Left cardiac atrium (tissue), 4 donors: ENCODE results near the gene GNAS. TPM values are rescaled to one million over a fixed set of nuclear protein-coding genes. Genes with fewer than 3 reads are reported as not detected.

Experiments used
- ATAC-seq, 2 donors: fragments of 200-7000 bp; cut with Tn5 transposase; one replicate each; pipeline ENCODE4 v1.9.1; 2020; ENCODE audit warnings: mild to moderate bottlenecking in 2 of 2, moderate library complexity in 2 of 2
- DNase-seq: peaks from one replicate; pipeline ENCODE4 v3.0.0-alpha.2; 2020
- intact Hi-C, 2 donors: fragments of 100-400 bp; cut with DNase I; formaldehyde crosslinking; loops; one replicate each; pipeline versions ENCODE4 v1.14.1 to v1.15.1; 2022 to 2023
- total RNA-seq, 2 donors: library from RNA; stranded (reverse); fragmentation: NEBNext Ultra II Directional; extraction: Animal tissue kit (Norgen Biotek cat#: 25700); gene quantifications; one replicate each; pipeline ENCODE4 v1.2.1, GENCODE V29; 2021
- donor health status: DM: no; HTN: yes; CAD: no.
- donor health status: DM: no; HTN: yes; CAD: no; lungs with severe emphysema.
- donor health status: DM: yes; HTN: yes; CAD: no.
- donor health status: Dilated cardiomyopathy.

The GNAS gene
- total RNA-seq, 2 donors from 2014 or later: 1,020 to 1,609 TPM

DNA sequence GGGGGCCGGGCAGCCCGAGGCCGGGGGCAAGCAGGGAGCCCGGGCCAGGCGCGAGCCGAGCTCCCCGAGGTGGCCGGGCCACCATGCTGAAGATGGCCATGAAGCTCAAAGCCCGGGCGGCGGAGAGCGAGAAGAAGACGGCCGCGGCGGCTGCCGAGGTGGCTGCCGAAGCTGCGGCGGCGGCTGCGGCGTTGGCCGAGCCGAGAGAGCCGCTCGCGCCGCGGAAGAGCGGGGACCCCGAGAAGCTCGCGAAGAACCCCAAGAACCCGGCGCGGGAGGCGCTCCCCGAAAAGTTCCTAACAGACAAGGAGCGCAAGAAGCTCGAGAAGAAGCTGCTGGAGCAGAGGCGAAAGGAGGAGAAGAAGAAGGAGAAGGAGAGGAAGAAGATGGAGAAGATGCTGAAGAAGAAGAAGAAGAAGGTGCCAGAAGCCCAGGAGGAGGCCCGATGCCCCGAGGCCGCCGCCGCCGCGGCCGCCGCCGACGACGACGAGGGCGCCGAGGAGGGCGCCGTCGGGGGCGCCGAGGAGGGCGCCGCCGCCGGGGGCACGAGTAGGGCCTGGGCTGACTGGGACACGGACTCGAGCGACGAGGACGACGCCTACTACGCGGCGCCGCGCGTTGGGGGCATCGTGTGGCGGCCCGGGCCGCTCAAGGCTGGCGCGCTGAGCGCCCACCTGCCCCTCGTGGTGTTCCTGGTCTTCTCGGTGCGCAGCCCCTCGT, 37.4 kb downstream of the GNAS start:
- ATAC-seq (peak in 1 of 2 donors; percentile 1), DNase-seq (no peak)
- intact Hi-C loops: loop anchor here (5.0 to 10.0 kb wide), 3 partner anchors 95 to 155 kb away; partner anchors contain the start of genes ATP5F1E (in 1 of the 2), NELFCD (in 1 of the 2) and PRELID3B (in 1 of the 2)

DNA sequence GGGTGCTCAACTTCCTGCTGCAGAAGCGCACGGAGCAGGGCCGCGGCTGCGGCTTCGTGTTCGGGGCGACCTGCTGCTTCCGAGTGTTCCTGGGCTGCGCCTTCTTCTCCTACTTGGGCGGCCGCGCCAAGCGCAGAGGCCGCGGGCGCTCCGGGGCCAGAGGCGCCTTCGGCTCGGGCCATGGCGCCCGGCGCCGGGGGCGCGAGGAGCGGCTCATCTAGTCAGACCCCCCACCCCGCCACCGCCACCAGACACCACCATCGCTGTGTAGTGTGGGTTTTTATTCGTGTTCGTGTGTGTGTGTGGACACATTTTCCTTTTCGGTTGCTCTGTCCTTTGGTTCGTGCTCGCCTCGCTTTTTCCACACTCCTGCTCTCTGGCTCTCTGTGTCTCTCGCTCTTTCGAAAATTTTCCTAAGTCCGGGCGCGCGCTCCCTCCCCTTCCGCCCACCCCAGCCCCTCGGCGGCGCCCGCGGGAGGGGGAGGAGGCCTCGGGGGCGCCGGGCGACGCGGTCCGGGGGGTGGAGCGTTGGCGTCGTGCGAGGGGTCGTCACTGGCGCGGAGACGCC, 38.1 kb downstream of the GNAS start:
- intact Hi-C loops: loop anchor here (5.0 to 10.0 kb wide), 2 partner anchors 94 to 142 kb away; partner anchors contain the start of genes ATP5F1E (in 1 of the 2) and NELFCD (in 1 of the 2)
- DNase-seq: peak; percentile 86
- peak; percentile 66 to 78 for ATAC-seq

GRCh38 chr20:58891086-58891717, 38.7 kb downstream of the GNAS start:
- peak; percentile 63 to 72 for ATAC-seq

DNA sequence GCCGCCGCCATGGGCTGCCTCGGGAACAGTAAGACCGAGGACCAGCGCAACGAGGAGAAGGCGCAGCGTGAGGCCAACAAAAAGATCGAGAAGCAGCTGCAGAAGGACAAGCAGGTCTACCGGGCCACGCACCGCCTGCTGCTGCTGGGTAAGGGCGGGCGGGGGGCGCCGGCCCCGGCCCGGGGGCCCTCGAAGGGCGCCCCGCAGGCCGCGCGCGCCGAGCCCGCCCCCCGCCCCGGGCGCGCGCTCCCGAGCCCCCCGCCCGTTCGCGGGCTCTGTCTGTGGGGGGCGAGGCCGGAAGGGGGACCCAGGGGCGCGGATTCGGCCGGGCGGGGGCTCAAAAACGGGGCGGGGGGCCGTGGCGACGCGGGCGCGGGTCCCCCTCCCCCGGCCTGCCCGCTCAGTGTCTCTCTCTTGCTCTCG, 39.2 kb downstream of the GNAS start:
- ATAC-seq: peak; percentile 1
- peak; percentile 63 for DNase-seq
- intact Hi-C loops: loop anchor here (5.0 to 10.0 kb wide), 2 partner anchors 93 to 141 kb away; partner anchors contain the start of genes ATP5F1E (in 1 of the 2) and NELFCD (in 1 of the 2)

More at GRCh38 chr20:58891086-58891717, 38.7 kb downstream of the GNAS start:
- intact Hi-C loops: loop anchor here (5.0 to 10.0 kb wide), 2 partner anchors 94 to 141 kb away; partner anchors contain the start of genes ATP5F1E (in 1 of the 2) and NELFCD (in 1 of the 2)
- peak; percentile 82 for DNase-seq

- intact Hi-C loops: loop anchor here (5.0 to 10.0 kb wide), 2 partner anchors 92 to 140 kb away; partner anchors contain the start of genes ATP5F1E (in 1 of the 2) and NELFCD (in 1 of the 2)
- DNase-seq (peak; percentile 81), ATAC-seq (peak; percentile 13 to 39)
These were observed 39.8 kb downstream of the GNAS start for GRCh38 chr20:58892141-58892931.

DNA sequence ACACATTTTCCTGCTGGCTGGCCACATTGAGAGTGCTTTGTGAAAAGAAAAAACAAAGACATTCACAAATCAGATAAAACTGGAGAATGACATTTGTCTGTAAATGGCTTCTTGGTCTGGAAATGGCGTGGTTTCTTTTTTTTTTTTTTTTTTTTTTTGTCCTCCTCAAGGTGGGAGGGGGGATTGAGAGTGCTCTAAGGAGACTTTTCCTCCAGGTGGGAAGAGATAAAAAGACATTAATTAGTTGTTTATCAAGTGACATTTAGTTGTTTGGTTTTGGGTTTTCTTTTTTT, 40.4 kb downstream of the GNAS start:
- no peak for DNase-seq
- ATAC-seq: no peak
- intact Hi-C loops: loop anchor here (5.0 to 10.0 kb wide), 2 partner anchors 92 to 139 kb away; partner anchors contain the start of genes ATP5F1E (in 1 of the 2) and NELFCD (in 1 of the 2)

DNA sequence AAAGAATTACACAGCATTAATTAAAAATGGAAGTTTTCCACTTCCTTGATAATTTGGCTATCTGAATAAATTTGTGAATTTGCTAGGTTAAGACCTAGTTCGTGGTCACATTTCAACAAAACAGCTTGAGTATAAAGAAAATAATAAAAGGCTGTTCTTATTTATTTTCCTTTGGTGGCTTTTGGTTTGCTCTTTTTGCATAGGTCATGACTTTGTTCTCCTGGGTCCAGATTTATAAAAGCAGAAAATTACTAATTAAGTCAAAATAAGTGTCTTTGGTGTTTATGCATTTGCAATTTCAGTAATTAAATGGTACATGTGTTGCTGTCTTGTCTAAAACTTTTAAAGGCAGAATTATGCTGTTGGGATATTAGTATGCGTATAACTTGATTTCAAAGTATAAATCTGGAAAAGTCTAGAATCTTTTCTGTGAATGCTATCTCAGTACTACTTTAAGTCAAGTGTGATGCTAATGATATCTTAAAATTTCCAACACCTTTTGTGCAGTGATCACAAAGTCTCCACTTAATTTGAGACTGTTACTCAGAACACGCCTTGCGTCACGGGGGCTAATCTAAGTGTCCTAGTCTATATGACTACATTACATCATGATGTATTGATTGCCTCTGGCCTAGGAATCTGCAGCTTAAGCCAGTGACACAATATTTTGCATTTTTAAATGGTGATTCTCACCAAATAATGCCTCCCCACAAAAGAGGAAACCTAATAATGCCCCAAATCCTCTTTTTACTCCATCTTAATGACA, 41.0 kb downstream of the GNAS start:
- no peak for ATAC-seq
- no peak for DNase-seq
- intact Hi-C loops: loop anchor here (5.0 to 10.0 kb wide), 2 partner anchors 91 to 139 kb away; partner anchors contain the start of genes ATP5F1E (in 1 of the 2) and NELFCD (in 1 of the 2)

DNA sequence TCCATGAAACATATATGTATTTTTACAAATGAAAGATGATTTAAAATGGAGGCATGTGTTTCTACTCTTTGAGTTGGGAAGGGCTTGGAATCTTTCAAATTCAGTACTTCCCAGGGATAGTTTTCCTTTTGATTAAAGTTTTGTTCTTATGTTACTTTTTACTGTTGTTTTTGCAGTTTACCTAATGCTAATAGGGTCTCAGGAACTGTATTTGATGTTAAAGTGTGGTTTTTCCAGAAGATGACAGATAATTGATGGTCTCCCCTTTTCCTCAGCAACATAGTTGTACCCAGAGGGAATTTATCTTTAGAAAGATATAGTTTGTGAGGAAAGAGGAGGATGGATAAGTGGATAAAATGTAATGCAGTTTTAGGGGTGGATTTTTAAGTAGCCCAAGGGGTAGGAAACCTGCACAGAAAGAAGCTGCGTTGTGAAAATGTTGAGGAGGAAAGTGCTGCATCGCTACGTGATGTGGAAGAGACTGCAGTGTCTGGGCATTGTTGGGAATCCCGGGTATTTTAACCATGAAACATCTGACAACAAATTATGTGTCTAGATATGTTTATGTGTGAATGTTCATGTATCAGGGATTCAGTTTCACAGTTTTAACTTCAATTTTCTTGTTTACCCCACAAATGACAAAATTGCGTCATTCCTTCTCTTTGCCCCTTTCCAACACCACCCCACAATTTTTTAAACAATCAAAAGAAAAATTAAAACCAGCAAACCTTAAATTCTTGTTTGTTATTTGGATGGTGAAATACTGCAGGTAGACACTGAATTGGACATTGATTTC, 42.3 kb downstream of the GNAS start:
- no peak for DNase-seq
- intact Hi-C loops: loop anchor here (5.0 to 10.0 kb wide), 3 partner anchors 90 to 137 kb away; partner anchors contain the start of genes ATP5F1E (in 1 of the 2) and NELFCD (in 1 of the 2)
- ATAC-seq: no peak

DNA sequence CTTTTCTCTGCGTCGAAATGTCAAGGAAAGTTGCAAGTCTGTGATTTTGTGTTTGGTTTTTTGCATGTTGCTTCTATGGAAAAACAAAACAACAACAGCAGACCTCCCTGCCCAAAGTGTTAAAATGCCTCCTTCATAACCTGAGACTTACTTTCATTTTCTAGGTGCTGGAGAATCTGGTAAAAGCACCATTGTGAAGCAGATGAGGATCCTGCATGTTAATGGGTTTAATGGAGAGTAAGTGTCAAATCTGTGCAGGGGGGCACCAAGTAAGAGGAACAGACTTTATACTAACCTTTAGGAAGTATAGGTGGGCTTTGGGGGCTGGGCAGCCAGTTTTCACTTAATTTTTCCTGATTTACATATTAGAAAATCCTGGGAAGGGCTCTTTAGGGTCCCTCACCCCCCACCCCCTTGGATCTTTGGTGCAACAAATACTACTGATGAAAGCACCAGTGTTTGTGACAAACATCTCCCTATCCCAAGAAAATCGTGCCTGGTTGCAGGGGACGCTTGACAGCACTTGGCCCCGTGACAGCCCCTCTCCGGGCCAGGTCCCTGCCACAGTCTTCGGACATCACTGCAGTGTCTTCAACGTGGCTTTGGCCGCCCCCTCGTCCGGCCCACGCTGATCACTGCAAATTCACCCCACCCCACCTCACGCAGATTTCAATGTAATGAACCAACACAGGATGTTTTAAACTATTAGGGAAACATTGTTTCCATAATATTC, 43.1 kb downstream of the GNAS start:
- DNase-seq: no peak
- intact Hi-C loops: loop anchor here (5.0 to 10.0 kb wide), 2 partner anchors 89 to 92 kb away; partner anchors contain the start of gene NELFCD (in 1 of the 2)
- no peak for ATAC-seq

DNA sequence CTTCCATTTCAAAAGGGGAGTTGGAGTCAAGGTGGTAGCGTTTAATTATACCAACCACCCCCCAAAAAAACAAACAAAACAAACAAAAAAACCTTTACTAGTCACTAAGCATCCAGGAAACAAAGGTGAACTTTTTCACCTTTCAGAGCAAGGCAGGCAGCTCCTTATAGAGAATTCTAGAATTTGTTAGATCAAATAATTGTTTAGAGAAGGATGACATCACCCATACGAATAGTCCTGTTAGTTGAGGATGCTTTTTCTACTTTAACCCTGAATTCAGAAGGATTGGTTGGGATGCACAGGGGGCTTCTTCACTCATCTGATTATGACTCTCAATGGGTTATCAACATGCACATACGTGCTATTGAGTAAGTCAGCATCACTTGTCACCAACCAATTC, 44.3 kb downstream of the GNAS start:
- intact Hi-C loops: loop anchor here (5.0 to 10.0 kb wide), 2 partner anchors 88 to 90 kb away; partner anchors contain the start of gene NELFCD (in 1 of the 2)
- DNase-seq (no peak), ATAC-seq (no peak)

- intact Hi-C loops: loop anchor here (5.0 to 10.0 kb wide), 2 partner anchors 87 to 90 kb away; partner anchors contain the start of gene NELFCD (in 1 of the 2)
- DNase-seq: no peak
- no peak for ATAC-seq
These were observed 45.0 kb downstream of the GNAS start for GRCh38 chr20:58897488-58897887.

- intact Hi-C loops: loop anchor here (5.0 to 10.0 kb wide), 2 partner anchors 86 to 88 kb away; partner anchors contain the start of gene NELFCD (in 1 of the 2)
- DNase-seq (no peak), ATAC-seq (no peak)
These were observed 46.3 kb downstream of the GNAS start for GRCh38 chr20:58898629-58899408.

DNA sequence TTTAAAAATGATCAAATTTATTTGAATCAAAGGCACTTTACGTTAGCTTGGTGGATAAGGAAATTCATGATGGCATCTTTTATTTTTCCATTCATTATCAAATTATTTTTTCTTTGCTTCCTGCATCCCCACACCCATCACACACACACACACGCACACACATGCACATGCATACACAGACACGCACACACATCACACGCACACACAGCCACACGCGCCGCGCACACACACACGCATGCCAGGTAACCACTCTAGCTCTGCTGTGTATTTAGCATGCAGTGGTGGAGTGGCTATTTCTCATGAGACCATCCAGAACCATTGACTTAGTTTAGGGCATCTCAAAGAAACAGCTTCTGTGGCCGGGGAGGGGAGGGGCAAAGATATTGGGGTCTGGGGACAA, 47.0 kb downstream of the GNAS start:
- ATAC-seq: no peak
- intact Hi-C loops: loop anchor here (5.0 to 10.0 kb wide), 2 partner anchors 85 to 88 kb away; partner anchors contain the start of gene NELFCD (in 1 of the 2)
- no peak for DNase-seq

DNA sequence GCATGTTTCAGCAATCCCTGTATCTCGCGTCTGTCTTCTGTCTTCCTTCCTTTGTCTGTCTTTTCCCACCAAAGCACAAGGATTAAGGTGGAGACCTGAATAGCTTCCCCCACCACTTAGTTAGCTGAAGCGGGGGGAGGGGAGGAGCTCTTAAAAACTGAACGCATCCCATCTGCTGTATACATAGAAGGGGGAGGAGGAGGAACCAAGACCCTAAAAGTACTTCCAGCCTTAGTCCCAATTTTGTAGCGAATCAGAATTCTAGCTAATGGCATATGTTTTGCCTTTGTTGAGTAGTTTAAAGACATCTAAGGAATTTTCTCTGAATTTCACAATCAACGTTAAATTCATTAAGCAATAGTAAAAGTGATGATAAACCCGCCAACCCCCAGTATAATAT, 47.9 kb downstream of the GNAS start:
- intact Hi-C loops: no loop called here
- DNase-seq (no peak), ATAC-seq (peak in 1 of 2 donors; percentile 24)
